Fibroblast of mammary gland (primary cell): Measurements from ENCODE around the gene CYP4B1.

Experiments used
- DNase-seq: peaks from one replicate; pipeline ENCODE4 v3.0.0-alpha.2; 2010; ENCODE audit warnings: low read depth
- H3K4me3 ChIP-seq: 2 replicates; pipeline ENCODE4 v1.5.1; 2011; ENCODE audit warnings: low read depth, mild to moderate bottlenecking, low read length, moderate library complexity; ENCODE audit not compliant: control insufficient read depth
- TF ChIP-seq, protein P1 (sequence below): conservative IDR thresholded peaks from 2 replicates; pipeline ENCODE4 v1.5.1; 2011; ENCODE audit warnings: low read depth, low read length, inconsistent platforms; ENCODE audit not compliant: control insufficient read depth, insufficient read depth

The CYP4B1 gene

DNA sequence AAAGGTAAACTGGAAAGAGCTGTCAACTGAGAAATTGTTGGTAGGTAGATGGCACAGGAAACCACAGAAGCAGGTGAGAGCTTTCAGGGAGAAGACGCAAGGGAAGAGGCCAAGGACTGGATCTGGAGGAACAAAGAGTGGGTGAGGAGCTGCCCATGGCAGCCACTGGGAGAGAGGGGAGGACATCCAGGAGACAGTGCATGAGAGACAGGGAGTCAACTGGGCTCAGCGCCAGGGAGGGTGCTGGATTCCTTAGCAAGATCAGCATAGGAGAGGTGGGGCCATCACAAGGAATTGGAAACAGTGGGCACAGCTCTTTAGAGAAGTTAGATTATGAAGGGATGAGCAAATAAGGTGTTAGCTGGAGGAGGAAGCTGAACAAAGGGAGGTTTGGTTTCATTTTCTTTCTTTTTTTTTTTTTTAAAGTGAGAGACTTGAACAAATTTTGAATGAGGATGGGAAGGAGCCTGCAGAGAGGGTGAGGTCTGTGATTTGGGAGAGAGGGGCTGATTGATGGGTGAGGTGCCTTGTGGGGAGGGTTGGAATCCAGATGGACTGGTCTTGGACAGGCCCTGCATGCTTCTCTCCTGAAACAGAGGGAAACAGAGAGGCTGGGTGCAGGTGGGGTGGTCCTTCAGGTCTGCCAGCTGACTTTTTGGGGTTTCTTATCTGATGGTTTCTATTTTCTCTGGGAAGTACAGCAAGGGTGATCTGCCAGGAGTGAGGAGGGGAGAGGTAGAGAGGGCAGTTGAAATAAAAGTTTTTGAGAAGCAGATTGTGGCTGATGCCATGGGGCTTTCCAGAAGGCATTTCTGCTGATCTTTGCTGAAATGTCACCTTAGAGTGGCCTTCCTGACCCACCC is 5.4 kb downstream of the CYP4B1 start:
- TF ChIP-seq, protein P1, sequence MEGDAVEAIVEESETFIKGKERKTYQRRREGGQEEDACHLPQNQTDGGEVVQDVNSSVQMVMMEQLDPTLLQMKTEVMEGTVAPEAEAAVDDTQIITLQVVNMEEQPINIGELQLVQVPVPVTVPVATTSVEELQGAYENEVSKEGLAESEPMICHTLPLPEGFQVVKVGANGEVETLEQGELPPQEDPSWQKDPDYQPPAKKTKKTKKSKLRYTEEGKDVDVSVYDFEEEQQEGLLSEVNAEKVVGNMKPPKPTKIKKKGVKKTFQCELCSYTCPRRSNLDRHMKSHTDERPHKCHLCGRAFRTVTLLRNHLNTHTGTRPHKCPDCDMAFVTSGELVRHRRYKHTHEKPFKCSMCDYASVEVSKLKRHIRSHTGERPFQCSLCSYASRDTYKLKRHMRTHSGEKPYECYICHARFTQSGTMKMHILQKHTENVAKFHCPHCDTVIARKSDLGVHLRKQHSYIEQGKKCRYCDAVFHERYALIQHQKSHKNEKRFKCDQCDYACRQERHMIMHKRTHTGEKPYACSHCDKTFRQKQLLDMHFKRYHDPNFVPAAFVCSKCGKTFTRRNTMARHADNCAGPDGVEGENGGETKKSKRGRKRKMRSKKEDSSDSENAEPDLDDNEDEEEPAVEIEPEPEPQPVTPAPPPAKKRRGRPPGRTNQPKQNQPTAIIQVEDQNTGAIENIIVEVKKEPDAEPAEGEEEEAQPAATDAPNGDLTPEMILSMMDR: no peak
- no peak overlapping the region for H3K4me3 ChIP-seq
- DNase-seq: no peak

GRCh38 chr1:46804926-46805325 is 6.1 kb downstream of the CYP4B1 start:
- H3K4me3 ChIP-seq: no peak overlapping the region
- DNase-seq: no peak
- TF ChIP-seq, protein P1: no peak

GRCh38 chr1:46805755-46806154 is 6.9 kb downstream of the CYP4B1 start:
- TF ChIP-seq, protein P1: no peak
- no peak for DNase-seq
- no peak overlapping the region for H3K4me3 ChIP-seq

- peak; percentile 36 for DNase-seq
- TF ChIP-seq, protein P1: no peak
These were observed 7.6 kb downstream of the CYP4B1 start for GRCh38 chr1:46806196-46807020.

GRCh38 chr1:46807046-46807972 is 8.5 kb downstream of the CYP4B1 start:
- DNase-seq: no peak
- no peak overlapping the region for H3K4me3 ChIP-seq
- TF ChIP-seq, protein P1: no peak

More at GRCh38 chr1:46806196-46807020, 7.6 kb downstream of the CYP4B1 start:
- no peak overlapping the region for H3K4me3 ChIP-seq

DNA sequence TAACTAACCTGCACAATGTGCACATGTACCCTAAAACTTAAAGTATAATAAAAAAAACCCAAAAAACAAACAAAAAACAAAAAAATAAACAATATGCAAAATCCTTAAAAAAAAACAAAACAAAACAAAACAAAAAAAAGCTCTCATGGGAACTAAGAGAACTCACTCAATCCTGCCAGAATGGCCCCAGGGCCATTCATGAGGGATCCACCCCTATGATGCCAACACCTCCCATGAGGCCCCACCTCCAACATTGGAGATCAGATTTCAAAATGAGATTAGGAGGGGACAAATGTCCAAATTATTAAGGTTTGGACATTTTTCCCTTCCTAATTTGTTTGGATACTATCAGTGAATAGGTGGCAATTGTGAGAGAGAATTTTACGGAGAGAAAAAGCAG is 10.2 kb downstream of the CYP4B1 start:
- TF ChIP-seq, protein P1: no peak
- no peak for DNase-seq
- no peak overlapping the region for H3K4me3 ChIP-seq
